HG03039 (cell line): Measurements from ENCODE around the gene ACOT9.
A peak's percentile ranks its signal among the peaks of the same experiment; 100 is the strongest.
"Not testable (repeated sequence)": the region's sequence is repeated elsewhere in the genome, so short reads cannot be mapped to it uniquely, and the experiment has no call there.

ENCODE experiments used
- ATAC-seq: cut with Tn5 transposase; IDR thresholded peaks from one replicate; pipeline ENCODE4 v1.9.1; 2021; ENCODE audit warnings: mild to moderate bottlenecking, moderate library complexity; ENCODE audit not compliant: unreplicated experiment

ACOT9 gene

DNA sequence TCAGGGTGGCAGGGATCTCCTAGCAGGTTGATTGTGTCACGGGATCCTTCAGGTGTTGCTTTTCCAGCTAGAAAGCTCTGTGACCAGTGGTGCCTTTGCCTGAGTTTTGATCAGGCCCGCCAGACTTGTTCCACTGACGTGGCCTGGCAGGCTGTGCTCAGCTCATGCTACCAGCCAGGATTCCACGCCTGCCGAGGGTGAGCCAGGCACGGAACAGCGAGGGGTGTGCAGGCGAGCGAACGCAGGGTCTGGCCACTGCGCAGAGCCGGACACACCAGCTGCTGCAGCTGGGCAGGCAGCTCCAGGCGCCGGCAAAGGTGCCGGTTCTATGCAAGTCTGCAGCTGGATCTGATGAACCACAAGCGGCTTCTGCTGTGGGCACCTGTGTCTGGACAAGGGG lies 22.8 kb upstream of the ACOT9 start:
- ATAC-seq = no peak

DNA sequence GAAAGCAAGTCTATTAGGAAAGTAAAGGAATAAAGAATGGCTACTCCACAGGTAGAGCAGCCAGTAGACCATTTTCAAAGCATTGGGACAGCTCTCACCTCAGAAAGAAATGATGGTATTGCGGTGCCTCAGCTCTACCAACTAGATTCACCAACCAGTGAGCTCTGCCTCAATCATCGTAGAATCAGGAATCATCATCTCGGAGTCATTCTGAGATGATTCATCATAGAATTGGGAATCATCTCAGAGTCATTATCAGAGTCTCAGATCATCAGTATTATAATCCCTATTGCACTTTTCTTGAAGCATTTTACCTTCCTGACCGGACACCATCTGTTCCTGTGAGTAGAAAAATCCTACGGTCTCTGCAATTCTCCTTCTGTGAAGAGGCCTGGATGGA lies 22.4 kb upstream of the ACOT9 start:
- no peak for ATAC-seq

DNA sequence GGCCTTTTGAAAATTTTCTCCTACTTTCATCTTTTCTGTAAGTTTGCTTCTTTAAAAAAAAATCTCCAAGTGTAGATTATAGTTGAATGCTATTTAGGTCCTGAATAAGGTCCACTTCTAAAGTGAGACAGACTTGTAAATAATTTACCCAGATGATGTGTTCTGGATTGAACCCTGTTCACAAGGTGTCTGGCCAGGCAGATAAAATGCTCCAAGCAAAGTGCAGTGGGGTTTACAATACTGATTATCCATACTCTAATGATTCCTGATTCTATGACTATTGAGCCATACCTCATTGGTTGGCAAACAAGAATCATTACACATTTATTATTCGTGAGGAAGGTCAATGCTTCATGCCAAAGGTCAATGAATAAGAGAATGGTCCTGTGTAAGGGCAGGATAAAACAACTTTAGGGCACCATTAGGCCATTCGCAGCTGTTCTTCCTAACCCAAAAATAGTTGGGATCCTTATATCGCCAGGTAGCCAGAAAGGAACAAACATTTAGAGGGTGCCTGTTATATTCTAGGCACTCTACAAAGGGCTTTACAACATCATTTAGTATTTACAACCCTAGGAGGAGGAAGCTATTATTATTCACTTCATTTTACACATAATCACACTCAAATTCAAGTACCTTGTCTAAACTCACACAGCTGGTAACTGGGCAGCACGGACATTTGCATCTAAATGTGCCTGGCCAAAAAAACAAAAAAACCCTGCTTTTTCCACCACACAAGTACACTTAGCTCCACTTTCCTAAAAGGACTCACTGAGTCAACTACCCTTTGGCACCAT lies 21.3 kb upstream of the ACOT9 start:
- no peak for ATAC-seq

DNA sequence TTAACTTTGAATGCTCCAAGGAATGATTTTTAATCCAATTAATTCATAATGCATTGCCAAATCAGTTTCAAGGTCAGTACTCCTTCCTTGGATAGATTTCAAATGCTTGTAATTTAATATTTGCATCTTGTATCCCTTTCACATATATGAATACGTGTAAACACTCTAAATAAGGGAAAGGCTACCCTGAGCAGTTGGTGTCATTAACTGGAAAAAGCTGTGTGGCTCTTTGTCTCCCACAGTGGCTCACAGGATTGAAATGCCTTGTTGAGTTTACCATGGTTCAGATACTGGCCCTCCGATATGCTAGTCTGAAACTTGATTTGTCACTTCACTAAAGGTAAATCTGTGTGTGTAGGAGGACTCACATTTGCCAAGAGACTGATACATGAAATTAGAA lies 16.7 kb upstream of the ACOT9 start:
- no peak for ATAC-seq

DNA sequence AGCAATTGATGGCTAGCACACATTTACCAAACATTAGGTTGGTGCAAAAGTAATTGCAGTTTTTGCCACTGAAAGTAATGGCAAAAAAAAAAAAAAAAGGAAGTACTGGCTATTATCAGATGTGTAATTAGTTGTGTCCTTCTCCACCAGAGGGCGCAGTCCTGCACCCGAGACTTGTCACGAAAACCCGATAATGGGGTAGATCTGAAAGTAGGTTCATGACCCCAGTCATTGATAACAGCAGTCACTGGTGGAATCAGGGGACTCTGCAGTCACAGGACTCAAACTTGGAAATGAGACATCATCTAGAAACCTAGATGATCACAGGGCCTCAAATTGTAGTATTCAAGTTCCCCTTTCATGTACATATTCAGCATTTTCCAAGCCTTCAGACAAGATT lies 13.1 kb upstream of the ACOT9 start:
- ATAC-seq = no peak

DNA sequence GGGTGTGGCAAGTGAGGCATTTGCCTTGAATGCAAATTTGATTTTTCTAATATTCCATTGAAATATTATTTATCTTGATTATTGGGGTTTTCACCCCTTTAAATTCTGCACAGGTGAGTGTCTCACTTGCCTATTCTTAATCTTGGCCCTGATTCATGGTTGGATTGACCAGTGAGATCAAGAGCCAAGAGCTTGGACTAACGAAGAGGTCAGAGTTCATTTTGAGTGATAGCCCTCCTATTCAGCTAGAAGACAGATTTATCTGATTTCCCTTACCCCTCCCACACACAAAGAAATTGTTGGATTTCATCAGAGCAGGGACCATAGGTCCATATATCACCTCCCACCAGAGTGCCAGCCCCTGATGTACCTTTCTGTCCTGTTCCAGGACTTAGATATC lies 11.6 kb upstream of the ACOT9 start:
- ATAC-seq = no peak

DNA sequence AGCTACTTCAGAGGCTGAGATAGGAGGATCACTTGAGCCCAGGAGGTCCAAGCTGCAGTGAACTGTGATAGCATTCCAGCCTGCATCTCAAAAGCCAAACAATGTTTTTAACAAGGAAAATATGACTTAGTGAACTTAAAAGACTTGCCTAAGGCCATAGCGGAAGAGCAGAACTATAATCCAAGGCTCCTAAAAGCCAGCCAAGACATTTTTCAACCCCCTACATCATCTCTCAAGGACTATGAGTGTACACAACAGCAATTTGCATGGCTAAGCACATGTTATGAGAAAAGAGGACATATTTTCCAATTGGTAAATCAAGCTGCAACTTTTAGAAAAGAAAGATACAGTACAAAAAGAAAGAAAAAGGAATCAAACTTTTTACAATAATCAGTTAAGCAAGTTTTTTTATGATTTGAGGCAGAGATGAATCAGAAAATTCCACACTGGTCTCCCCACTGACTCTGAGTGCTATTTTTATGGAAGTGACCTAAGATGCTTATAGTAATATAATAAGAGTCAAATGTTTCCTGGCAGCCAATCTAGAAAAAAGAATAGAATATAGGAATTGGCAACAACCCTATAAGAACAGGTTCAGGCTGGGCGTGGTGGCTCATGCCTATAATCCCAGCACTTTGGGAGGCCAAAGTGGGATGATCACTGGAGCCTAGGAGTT lies 9.8 kb upstream of the ACOT9 start:
- no peak for ATAC-seq

DNA sequence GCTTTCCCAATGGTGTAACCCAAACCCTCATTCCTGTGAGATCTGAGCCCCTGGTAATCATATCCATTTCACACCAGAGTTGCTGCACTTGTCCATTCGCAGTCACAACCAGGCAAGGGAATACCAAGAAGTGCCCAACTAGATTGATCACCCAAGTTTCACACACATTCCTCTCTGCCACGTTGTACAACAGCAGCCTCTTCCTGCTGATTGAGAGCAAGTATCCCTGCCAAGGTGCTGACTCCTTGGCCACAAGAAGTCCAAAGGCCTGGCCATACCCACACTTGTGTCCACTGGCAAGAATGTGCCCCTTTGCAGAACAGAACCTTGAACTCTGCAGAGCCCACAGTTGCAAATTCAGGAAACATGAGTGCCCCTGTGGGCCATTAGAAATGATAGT lies 6.5 kb upstream of the ACOT9 start:
- ATAC-seq = no peak

DNA sequence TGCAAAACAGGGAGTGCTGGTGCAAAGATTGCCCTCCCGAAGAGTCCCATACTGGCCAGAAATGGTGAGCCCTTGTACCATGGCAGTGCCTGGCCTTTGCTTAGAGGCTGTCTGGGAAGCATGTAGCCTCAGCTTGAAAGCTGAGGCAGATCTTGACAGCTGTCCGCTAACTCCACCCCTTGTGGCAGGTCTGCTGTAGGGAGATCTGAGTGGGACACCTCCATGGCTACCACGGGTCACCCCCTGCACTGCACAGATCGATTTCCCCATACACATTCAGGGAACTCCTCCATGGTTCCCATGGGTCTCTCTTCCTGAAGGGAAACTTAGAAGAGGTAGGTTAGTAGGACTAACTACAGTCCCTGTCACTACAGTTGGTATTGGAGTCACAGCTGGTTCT lies 6.1 kb upstream of the ACOT9 start:
- no peak for ATAC-seq

DNA sequence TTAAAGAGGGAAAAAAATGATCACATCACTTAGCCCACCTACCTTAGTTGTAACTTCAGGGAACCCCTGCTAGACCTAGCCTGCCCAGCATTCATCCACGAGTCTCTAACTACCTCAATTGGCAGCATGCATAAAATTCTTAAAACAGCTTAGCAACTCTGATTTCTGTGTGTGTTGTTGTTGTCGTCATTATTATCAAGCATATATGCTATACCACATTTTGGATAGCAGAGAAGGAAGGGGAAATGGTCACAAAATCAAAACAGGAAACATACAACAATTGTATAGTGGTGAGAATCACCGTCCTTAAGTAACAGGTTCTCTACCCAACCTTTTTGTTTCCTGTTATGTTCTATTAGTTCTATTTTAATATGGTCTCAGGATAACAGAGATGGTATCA lies 2.7 kb upstream of the ACOT9 start:
- ATAC-seq = no peak

DNA sequence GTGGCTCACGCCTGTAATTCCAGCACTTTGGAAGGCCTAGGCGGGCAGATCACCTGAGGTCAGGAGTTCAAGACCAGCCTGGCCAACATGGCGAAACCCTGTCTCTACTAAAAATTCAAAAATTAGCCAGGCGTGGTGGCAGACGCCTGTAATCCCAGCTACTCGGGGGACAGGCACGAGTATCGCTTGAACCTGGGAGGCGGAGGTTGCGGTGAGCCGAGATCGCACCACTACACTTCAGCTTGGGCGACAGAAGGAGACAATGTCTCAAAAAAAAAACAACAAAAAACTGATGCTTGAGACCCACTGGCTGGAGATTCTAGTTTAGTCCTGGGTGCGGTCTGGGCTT lies 521 bp upstream of the ACOT9 start:
- ATAC-seq = not testable (repeated sequence)

DNA sequence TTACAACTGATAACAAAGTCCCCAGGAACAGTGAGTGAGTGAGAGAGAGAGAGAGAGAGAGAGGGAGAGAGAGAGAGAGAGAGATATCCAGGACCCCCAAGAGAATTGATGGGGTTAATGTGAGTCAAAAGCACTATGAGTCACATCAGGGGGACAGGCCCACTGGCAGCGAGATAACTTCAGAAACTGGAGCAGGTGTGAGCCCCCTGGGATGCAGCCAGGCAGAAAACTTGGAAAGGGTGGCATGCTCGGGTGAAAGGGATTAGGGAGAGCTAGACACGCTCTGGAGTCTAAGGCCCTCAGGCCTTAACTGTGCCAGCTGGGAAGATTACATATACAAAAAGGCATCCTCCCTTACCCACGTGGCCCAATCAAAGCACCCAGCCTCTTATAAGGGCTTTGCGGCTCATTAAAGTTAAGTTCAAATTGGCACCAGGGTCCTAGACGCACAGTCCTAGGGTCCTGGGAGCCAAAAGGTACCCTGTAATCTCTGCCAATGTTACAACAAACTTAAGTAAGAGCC lies 841 bp downstream of the ACOT9 start:
- no peak for ATAC-seq

DNA sequence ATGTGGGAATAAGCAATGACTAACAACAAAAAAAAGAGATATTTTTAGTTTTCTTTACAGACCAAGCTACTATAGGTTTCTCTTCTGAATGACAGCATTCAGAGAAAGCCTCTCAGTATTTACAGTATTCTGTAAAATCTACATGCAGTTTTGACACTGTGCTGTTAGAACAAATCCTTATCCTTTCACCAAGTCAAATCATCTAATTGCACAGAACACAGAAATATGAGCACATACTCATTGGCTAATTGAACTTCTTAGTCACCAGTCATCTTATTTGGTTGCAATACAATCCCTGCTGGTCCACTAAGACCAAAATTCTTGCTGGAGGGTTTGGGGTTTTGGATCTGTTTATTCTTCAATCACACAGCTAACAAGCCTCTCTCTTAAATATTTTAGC lies 5.7 kb downstream of the ACOT9 start:
- ATAC-seq = no peak

DNA sequence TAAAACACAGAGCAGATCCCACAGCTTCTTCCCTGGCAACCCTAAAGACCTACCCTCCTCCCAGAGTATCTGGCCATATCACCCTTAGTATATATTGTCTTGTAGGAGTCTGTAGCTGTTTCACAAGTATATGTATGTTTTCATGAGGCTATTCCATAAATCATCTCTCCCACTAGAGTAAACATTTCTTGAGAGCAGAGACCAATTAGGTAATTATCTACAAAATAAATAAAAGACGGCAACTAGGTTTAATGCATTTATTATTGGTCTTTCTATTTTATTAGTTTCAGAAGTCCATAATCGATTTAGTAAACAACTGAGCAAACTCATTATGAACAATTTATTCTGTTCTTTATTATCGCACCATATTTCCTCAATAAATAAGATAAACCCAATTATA lies 7.0 kb downstream of the ACOT9 start:
- ATAC-seq = no peak

DNA sequence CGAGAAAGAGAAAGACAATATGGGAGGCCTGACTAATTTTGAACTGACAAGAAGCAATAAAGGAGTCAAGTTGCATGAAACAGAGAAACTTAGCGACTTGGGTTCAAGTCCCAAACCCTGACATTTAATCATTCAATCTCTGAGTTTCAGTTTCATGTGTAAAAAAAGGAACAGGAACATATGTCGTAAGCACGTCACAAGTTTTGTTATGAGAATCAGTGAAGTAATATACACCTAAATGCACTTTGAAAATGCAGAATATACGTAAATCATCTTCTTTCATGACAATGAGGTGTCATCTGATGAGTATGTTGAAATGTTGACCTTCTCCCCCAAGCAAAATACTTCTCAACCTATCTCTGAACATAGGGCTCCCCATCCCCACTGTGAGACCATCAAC lies 10.4 kb downstream of the ACOT9 start:
- ATAC-seq = peak; percentile 72

DNA sequence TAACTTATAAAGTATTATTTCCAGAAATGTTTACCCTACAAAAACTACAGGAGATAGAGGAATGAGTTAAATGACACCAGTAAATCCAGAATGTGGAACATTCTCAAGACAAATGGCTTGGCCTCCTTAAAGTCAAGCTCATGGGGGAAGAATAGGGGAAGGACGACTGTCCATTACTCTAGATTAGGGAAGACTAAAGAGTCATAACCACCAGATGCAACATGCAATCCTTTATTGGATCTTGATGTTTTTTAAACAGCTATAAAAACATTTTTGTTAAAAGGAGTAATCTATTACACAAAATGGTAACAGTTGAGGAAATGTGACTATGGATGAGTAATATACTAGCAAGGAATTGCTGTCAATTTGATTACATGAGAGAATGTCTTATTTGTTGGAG lies 11.1 kb downstream of the ACOT9 start:
- ATAC-seq = no peak

DNA sequence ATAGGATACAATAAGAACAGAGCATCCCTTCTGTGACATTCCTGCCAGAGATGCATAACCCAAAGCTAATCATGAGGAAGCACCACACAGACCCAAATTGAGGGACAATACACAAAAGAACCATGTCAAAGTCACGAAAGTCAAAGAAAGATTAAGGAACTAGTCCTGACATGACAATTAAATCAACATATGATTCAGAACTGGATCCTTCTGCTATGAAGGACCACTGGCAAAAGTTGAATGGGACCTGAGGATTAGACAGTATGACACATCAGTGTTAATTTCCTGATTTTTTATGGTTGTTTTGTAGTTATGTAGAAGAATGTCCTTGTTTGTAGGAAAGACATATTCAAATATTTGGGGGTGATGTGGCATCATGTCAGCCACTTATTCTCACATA lies 13.9 kb downstream of the ACOT9 start:
- ATAC-seq = no peak

DNA sequence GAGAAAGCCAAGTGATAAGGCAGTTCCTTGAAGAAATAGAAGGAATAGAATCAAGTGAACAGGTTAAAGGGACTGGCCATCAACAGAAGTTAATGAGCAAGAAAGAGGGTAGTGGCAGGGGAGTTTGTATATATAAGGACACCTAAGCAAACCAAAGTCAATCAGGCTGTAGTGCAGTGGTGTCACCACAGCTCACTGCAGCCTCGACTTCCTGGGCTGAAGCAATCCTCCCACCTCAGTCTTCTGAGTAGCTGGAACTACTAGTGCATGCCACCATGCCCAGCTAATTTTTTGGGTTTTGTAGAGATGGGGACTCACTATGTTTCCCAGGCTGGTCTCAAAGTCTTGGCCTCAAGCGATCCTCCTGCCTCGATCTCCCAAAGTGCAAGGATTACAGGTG lies 15.9 kb downstream of the ACOT9 start:
- ATAC-seq = no peak

DNA sequence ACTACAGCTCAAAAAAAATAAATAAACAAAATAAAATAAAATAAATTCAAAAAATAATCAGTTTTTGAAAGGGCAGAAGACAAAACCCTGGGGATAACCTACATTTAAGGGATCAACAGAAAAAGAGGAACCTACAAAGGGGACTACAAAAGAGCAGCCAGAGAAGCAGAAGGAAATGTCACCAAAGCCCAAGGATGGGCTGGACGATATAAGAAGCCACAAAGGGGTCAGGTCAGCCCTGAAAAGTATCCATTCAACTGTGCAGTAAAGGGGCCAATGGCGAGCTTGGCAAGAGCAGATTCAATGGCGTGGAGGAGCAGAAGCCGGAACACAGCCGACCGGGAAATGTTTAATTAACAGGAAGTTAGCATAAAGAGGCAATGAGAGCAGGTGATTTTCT lies 16.9 kb downstream of the ACOT9 start:
- ATAC-seq = no peak

DNA sequence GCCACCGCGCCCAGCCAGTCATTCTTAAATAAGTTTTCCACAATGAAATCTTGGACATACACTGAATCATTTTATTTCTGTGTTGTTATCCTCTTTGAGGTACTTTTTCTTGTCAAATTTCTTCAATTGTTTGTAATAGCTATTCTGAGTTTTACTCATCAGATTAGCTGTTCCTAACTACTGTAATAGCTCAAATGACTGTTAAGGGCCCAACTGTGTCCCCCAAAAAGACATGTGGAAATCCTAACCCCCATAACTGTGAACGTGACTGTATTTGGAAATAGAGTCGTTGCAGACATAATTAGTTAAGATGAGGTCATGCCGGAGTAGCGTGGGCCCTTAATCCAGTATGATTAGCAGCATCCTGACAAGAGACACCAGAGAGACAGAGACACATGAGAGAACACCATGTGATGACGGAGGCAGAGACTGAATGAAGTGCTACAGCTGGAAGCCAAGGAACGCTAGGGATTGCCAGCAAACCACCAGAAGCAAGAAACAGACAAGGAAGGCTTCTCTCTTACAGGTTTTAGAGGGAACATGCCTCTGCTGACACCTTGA lies 22.9 kb downstream of the ACOT9 start:
- ATAC-seq = no peak

DNA sequence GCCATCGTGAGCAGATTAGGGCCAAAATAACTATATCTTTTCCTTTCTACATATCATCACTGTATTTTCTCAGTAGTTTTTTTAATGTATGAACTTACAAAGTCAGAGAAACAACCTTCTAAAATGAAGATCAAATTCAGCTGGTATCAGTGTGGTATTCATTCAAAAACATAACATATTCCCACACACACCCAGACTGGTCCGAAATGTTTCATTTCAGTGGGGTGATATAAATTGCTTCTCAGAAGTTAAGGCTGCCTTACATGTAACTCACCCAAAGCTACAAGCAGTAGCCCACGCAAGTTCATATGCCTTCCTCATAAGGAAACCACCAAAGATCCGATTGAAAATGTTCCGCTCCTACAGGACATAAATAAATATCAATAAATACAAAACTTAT lies 37.8 kb downstream of the ACOT9 start:
- ATAC-seq = no peak

DNA sequence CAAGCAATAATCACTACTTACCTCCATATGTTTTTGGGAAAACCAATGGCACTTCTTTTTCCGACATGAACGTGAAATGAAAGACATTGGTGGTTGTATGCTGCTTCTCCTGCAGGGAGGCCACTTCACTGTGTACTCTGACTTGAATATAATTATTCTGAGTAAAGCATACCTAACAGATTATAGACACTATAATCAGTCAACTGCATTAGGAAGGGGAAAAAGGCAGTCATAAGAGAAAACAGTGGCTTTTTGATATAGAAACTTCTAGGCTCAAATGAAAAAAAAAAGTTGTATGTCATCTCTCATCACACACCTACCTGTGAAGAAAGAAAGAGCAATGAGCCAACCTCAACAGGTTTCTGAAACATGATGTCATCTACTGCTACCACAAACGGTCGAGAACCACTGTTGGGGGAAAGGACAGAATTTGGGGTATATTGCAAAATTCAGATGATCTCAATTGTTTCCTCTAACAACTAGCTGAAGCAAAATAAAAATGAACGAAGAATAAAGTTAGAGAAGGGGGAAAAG lies 38.3 kb downstream of the ACOT9 start:
- ATAC-seq = no peak
